Right hindlimb (tissue), 1 donor: Measurements from ENCODE around the gene VEPH1.

Experiments
- DNase-seq: peaks from one replicate; pipeline ENCODE4 v3.0.0-alpha.2; 2018

The VEPH1 gene

GRCh38 chr3:157423337-157423736, 79.9 kb downstream of the VEPH1 start:
- no peak for DNase-seq

- DNase-seq = no peak
These were observed 82.5 kb downstream of the VEPH1 start for GRCh38 chr3:157420606-157421130.

- no peak for DNase-seq
These were observed 85.1 kb downstream of the VEPH1 start for GRCh38 chr3:157418104-157418503.

GRCh38 chr3:157417247-157417646, 86.0 kb downstream of the VEPH1 start:
- no peak for DNase-seq

- DNase-seq = no peak
These were observed 86.7 kb downstream of the VEPH1 start for GRCh38 chr3:157416347-157417087.

GRCh38 chr3:157414861-157415260, 88.4 kb downstream of the VEPH1 start:
- no peak for DNase-seq

- DNase-seq = no peak
These were observed 90.8 kb downstream of the VEPH1 start for GRCh38 chr3:157412323-157412855.

- no peak for DNase-seq
These were observed 92.3 kb downstream of the VEPH1 start for GRCh38 chr3:157410945-157411344.

GRCh38 chr3:157409516-157409915, 93.7 kb downstream of the VEPH1 start:
- DNase-seq = no peak

- no peak for DNase-seq
These were observed 94.6 kb downstream of the VEPH1 start for GRCh38 chr3:157408499-157409149.

- DNase-seq = no peak
These were observed 95.4 kb downstream of the VEPH1 start for GRCh38 chr3:157407769-157408168.

- no peak for DNase-seq
These were observed 96.8 kb downstream of the VEPH1 start for GRCh38 chr3:157406394-157406793.

- DNase-seq = no peak
These were observed 97.8 kb downstream of the VEPH1 start for GRCh38 chr3:157405457-157405856.

GRCh38 chr3:157404381-157404780, 98.8 kb downstream of the VEPH1 start:
- DNase-seq = no peak

GRCh38 chr3:157398598-157398997, 104.6 kb downstream of the VEPH1 start:
- DNase-seq = no peak

GRCh38 chr3:157394411-157394810, 108.8 kb downstream of the VEPH1 start:
- DNase-seq = no peak

GRCh38 chr3:157393113-157393512, 110.1 kb downstream of the VEPH1 start:
- no peak for DNase-seq

- DNase-seq = no peak
These were observed 111.1 kb downstream of the VEPH1 start for GRCh38 chr3:157392104-157392503.

- no peak for DNase-seq
These were observed 112.3 kb downstream of the VEPH1 start for GRCh38 chr3:157390713-157391515.

- DNase-seq = no peak
These were observed 114.2 kb downstream of the VEPH1 start for GRCh38 chr3:157388976-157389375.

GRCh38 chr3:157387708-157388435, 115.3 kb downstream of the VEPH1 start:
- no peak for DNase-seq

GRCh38 chr3:157384491-157384890, 118.7 kb downstream of the VEPH1 start:
- DNase-seq = no peak

- DNase-seq = no peak
These were observed 119.2 kb downstream of the VEPH1 start for GRCh38 chr3:157384031-157384430.
